CD4-positive, alpha-beta T cell (primary cell): ENCODE results near the gene ANLN. TPM values are rescaled to one million over a fixed set of nuclear protein-coding genes. Genes with fewer than 3 reads are reported as not detected.

Experiments
- ATAC-seq: fragments of 200-7000 bp; cut with Tn5 transposase; one replicate; pipeline ENCODE4 v1.10.0; 2022; ENCODE audit warnings: mild to moderate bottlenecking; ENCODE audit not compliant: poor library complexity
- CTCF ChIA-PET: fragments of 350-600 bp; sonication (Branson Sonifier 250); formaldehyde crosslinking; loops from one replicate; lab custom pipeline; 2021; ENCODE audit warnings: antibody characterized with exemption, inconsistent platforms; lab: Charles Lee
- POLR2A ChIA-PET: fragments of 350-600 bp; sonication (Branson Sonifier 250); formaldehyde crosslinking; loops from one replicate; lab custom pipeline; 2021; ENCODE audit warnings: antibody characterized with exemption, inconsistent platforms; lab: Charles Lee
- DNase-seq, 14 experiments: peaks; one replicate each; pipeline ENCODE4 v3.0.0-alpha.2; 2013 to 2020; ENCODE audit warnings: mixed read lengths in 2 of 14
- H3K27ac ChIP-seq, 2 donors: one replicate each; pipeline versions ENCODE4 v1.5.1 to v1.7.0; 2013; ENCODE audit warnings: low read length in 2 of 2, low read depth in 1 of 2, mild to moderate bottlenecking in 1 of 2
- H3K27me3 ChIP-seq, 2 experiments: 1 replicate in 1 of 2; 2 replicates in 1 of 2; pipeline versions ENCODE4 v1.6.1 to v1.7.0; 2013; ENCODE audit warnings: low read length in 2 of 2, control low read depth in 1 of 2, mild to moderate bottlenecking in 1 of 2, moderate library complexity in 1 of 2; ENCODE audit not compliant: insufficient read depth in 2 of 2, control insufficient read depth in 1 of 2
- H3K36me3 ChIP-seq: one replicate; pipeline ENCODE4 v1.6.1; 2013; ENCODE audit warnings: low read length, control low read depth; ENCODE audit not compliant: insufficient read depth
- H3K4me1 ChIP-seq: one replicate; pipeline ENCODE4 v1.6.1; 2013; ENCODE audit warnings: low read length, control low read depth; ENCODE audit not compliant: insufficient read depth
- H3K4me3 ChIP-seq: one replicate; pipeline ENCODE4 v1.5.1; 2013; ENCODE audit warnings: mild to moderate bottlenecking, low read length, moderate library complexity
- H3K9me3 ChIP-seq, 2 experiments: 1 replicate in 1 of 2; 2 replicates in 1 of 2; pipeline versions ENCODE4 v1.6.1 to v1.7.0; 2013; ENCODE audit warnings: low read length in 2 of 2, mild to moderate bottlenecking in 2 of 2, control low read depth in 1 of 2, moderate library complexity in 1 of 2; ENCODE audit not compliant: control insufficient read depth in 1 of 2, insufficient read depth in 1 of 2
- H3K27ac Mint-ChIP-seq: one replicate; pipeline ENCODE4 v1.8.0; 2020; ENCODE audit warnings: mixed read lengths
- H3K27me3 Mint-ChIP-seq: one replicate; pipeline ENCODE4 v1.8.0; 2021; ENCODE audit warnings: mixed read lengths
- H3K36me3 Mint-ChIP-seq: one replicate; pipeline ENCODE4 v1.8.0; 2021; ENCODE audit warnings: low read depth, mixed read lengths
- H3K4me1 Mint-ChIP-seq: one replicate; pipeline ENCODE4 v1.8.0; 2021; ENCODE audit warnings: low read depth, mixed read lengths
- H3K4me3 Mint-ChIP-seq: one replicate; pipeline ENCODE4 v1.8.0; 2020; ENCODE audit warnings: mild to moderate bottlenecking, mixed read lengths
- H3K9me3 Mint-ChIP-seq: one replicate; pipeline ENCODE4 v1.8.0; 2020; ENCODE audit warnings: mixed read lengths
- intact Hi-C, 2 experiments: fragments of 100-400 bp; cut with DNase I in 1 of 2; cut with micrococcal nuclease in 1 of 2; formaldehyde crosslinking; loops; one replicate each; pipeline versions ENCODE4 v1.15.1 to v1.9.0; 2023 to 2025; cut with DNase I, micrococcal nuclease
- total RNA-seq, 174 experiments: library from RNA in 2 of 174; stranded (reverse) in 2 of 174; gene quantifications; one replicate each; pipeline ENCODE4 v1.2.3 and lab custom pipeline; 2021 to 2026
- TF ChIP-seq, protein P1 (sequence below): fragments of 200-600 bp; IDR thresholded peaks from one replicate; pipeline ENCODE4 v1.8.0; 2022; ENCODE audit warnings: antibody characterized with exemption, mild to moderate bottlenecking

Gene ANLN
- total RNA-seq, 2 experiments from 2014 or later, result 0.33 to 1.1 TPM

DNA sequence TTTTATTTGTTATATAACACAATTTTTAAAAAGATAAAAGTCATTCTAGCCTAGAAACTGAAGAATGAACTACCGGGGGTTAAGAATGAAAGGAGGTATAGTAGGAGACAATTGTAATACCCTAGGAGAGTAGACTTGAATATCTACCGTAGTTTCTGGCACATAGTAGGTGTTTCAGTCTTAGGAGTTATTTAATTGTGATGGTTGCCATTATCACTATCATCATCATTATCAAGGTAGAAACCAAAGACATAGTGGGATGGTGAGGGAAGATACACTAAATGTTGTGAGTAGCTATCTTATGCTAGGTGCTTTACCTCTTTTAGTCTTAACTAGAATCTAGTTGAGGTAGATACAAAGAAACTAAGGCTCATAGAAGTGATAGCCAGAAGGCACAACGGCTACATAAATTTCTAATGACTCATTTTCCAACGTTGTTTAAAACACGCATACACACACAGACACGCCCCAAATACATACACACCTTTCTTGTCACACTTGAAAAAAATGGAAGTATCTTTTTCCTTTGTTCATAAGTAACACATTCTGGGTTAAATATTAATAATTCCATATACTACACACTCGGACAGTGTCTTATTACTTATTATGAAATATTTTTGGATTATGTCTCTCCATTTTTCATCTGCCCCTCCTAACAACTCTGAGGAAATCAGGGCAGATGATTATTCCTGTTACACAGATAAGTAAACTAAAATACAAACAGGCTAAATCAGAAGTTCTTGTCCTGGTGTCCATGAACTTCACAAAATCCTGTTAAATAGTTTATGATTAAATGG lies 2.0 kb upstream of the ANLN start:
- Mint-ChIP-seq H3K4me1 (peaks cover 24% of the 10 kb centered on the region), H3K9me3 (no peaks in the 10 kb centered on the region), H3K4me3 (peak overlapping the region; percentile 62), H3K27me3 (no peaks in the 10 kb centered on the region), H3K27ac (no peak overlapping the region), H3K36me3 (no peaks in the 10 kb centered on the region)
- no peak overlapping the region for H3K27ac ChIP-seq
- H3K4me1 ChIP-seq, result peaks cover 11% of the 10 kb centered on the region
- H3K9me3 ChIP-seq, result no peaks in the 10 kb centered on the region
- ATAC-seq, result no peak
- no peaks in the 10 kb centered on the region for H3K27me3 ChIP-seq
- peak in 1 of 14 experiments; percentile 20 for DNase-seq
- intact Hi-C loops, result loop anchor here in 1 of 2 experiments (2.0 to 5.0 kb wide), 2 partner anchors 17 to 235 kb away; partner anchors contain the start of gene EEPD1
- H3K4me3 ChIP-seq, result no peak overlapping the region
- H3K36me3 ChIP-seq, result no peaks in the 10 kb centered on the region
- TF ChIP-seq, protein P1, sequence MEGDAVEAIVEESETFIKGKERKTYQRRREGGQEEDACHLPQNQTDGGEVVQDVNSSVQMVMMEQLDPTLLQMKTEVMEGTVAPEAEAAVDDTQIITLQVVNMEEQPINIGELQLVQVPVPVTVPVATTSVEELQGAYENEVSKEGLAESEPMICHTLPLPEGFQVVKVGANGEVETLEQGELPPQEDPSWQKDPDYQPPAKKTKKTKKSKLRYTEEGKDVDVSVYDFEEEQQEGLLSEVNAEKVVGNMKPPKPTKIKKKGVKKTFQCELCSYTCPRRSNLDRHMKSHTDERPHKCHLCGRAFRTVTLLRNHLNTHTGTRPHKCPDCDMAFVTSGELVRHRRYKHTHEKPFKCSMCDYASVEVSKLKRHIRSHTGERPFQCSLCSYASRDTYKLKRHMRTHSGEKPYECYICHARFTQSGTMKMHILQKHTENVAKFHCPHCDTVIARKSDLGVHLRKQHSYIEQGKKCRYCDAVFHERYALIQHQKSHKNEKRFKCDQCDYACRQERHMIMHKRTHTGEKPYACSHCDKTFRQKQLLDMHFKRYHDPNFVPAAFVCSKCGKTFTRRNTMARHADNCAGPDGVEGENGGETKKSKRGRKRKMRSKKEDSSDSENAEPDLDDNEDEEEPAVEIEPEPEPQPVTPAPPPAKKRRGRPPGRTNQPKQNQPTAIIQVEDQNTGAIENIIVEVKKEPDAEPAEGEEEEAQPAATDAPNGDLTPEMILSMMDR, result no peak
- CTCF ChIA-PET, result interaction anchor here (2.1 kb wide), 1 partner anchor 21 kb away, joined by 13 read pairs; a partner anchor contains a TSS
- POLR2A ChIA-PET, result no interaction called here

DNA sequence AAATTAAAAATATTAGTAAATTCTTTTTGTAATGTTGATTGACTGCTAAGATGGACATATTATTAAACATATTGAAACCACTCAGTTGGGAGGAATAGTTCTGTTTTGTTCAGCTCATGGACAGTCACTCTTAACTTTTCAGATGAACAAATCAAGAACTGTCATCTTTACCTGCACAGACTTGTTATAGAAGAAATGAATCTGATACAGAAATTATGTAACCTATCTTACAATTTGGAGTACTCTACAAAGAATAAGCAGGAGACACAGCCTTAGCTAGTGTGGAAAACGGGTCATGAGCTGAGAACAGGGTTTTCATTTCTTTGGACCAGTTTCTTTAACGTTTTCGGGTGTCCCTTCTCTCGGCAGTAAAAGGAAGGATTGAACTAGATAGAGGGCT lies 1.2 kb upstream of the ANLN start:
- TF ChIP-seq, protein P1, result no peak
- Histone ChIP-seq H3K4me3 (no peak overlapping the region), H3K4me1 (peaks cover 11% of the 10 kb centered on the region), H3K9me3 (no peaks in the 10 kb centered on the region), H3K27ac (no peak overlapping the region), H3K36me3 (no peaks in the 10 kb centered on the region), H3K27me3 (no peaks in the 10 kb centered on the region)
- Mint-ChIP-seq H3K9me3 (no peaks in the 10 kb centered on the region), H3K27me3 (no peaks in the 10 kb centered on the region), H3K4me3 (peak overlapping the region; percentile 86), H3K36me3 (no peaks in the 10 kb centered on the region), H3K4me1 (peaks cover 24% of the 10 kb centered on the region), H3K27ac (peak overlapping the region; percentile 37)
- intact Hi-C loops, result loop anchor here in 1 of 2 experiments (5.0 kb wide), 1 partner anchor 236 kb away; the partner anchor contains the start of gene EEPD1
- ATAC-seq (no peak), DNase-seq (peak in 1 of 14 experiments; percentile 19)
- POLR2A ChIA-PET, result interaction anchor here (1.2 kb wide), 1 partner anchor 587 kb away, joined by 3 read pairs; the partner anchor contains the start of gene SEPTIN7
- CTCF ChIA-PET, result interaction anchor here (2.1 kb wide), 1 partner anchor 22 kb away, joined by 13 read pairs; a partner anchor contains a TSS

DNA sequence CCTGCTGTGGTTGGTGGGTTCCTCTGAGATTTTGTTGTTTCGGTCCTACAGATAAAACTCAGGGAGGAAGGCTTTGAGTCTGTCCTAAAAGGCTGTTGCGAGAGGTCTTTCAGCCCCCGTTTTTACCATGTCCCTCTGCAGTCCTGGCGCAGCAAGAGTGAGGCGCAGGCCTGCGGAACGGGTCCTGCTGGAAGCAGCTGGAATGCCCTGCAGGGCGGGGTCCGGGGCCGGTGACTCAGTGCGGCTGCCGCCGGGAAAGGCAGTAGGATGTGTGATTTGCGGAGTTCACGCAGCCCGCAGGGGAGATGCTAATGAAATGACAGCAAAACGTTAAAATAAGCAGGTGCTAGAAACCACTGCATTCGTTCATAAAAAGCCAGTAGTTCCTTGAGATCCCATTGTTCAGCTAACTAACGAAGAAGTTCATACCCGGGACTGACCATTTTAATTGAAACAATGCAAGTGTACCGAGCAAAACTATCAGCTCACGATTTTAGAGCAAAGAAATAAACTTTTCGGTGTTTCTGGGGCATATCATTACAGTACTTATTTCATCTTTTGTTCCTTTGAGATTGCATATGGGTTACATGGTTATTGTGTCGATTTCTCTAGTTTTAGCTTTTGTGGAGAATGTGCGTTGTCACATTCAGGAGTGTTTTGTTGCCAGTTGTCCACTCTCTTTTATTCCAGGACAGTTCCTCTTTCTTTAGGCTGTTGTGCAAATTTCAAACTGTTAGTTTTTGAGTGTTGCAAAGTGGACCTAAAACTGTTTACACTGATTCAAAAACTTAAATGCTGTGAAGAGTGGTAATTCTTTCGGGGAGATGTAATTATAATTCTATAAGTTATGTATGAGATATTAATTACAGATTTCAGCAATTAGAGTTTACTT lies 783 bp downstream of the ANLN start:
- peak overlapping the region; percentile 82 for H3K4me3 ChIP-seq
- TF ChIP-seq, protein P1, result no peak
- DNase-seq, result peak in 10 of 14 experiments; percentile 9 to 70 (median 34)
- H3K27me3 Mint-ChIP-seq, result peaks cover 4% of the 10 kb centered on the region
- H3K4me1 ChIP-seq, result peaks cover 11% of the 10 kb centered on the region
- peak overlapping the region; percentile 49 for H3K27ac Mint-ChIP-seq
- no peaks in the 10 kb centered on the region for H3K36me3 Mint-ChIP-seq
- POLR2A ChIA-PET, result interaction anchor here (1.4 kb wide), 1 partner anchor 23 kb away, joined by 7 read pairs; a partner anchor contains a TSS
- peak; percentile 11 for ATAC-seq
- CTCF ChIA-PET, result interaction anchor here (1.5 to 1.6 kb wide), 2 partner anchors 10 to 23 kb away, joined by 3 to 9 read pairs; a partner anchor contains a TSS
- H3K9me3 ChIP-seq, result no peaks in the 10 kb centered on the region
- H3K27me3 ChIP-seq, result no peaks in the 10 kb centered on the region
- peaks cover 24% of the 10 kb centered on the region for H3K4me1 Mint-ChIP-seq
- peak overlapping the region in 1 of 2 donors; percentile 11 for H3K27ac ChIP-seq
- no peaks in the 10 kb centered on the region for H3K9me3 Mint-ChIP-seq
- intact Hi-C loops, result no loop called here
- H3K36me3 ChIP-seq, result no peaks in the 10 kb centered on the region
- peak overlapping the region; percentile 88 for H3K4me3 Mint-ChIP-seq
